Esophagus muscularis mucosa (tissue), 4 donors: ENCODE measurements around the gene KLHL24. TPM values are rescaled to one million over a fixed set of nuclear protein-coding genes. Genes with fewer than 3 reads are reported as not detected.
"Not testable (repeated sequence)": the region's sequence is repeated elsewhere in the genome, so short reads cannot be mapped to it uniquely, and the experiment has no call there.

Experiments
- DNase-seq: peaks from one replicate; pipeline ENCODE4 v3.0.0-alpha.2; 2017; ENCODE audit errors: extremely low spot score
- H3K27ac ChIP-seq, 4 donors: fragments of 200-600 bp; sonication (generic); replicated peaks in 1 of 4; 1 replicate in 3 of 4; 2 replicates in 1 of 4; pipeline ENCODE4 v1.5.1; 2016 to 2019; ENCODE audit warnings: mild to moderate bottlenecking in 1 of 4
- H3K27me3 ChIP-seq, 4 donors: fragments of 200-600 bp; sonication (generic); one replicate each; pipeline versions ENCODE4 v1.5.1 to v1.6.0; 2016 to 2019
- H3K36me3 ChIP-seq, 4 donors: fragments of 200-600 bp; sonication (generic); one replicate each; pipeline ENCODE4 v1.5.1; 2016 to 2019
- H3K4me1 ChIP-seq, 4 donors: fragments of 200-600 bp; sonication (generic); one replicate each; pipeline ENCODE4 v1.5.1; 2016 to 2019
- H3K4me3 ChIP-seq, 4 donors: fragments of 200-600 bp; sonication (generic); 1 replicate in 2 of 4; 2 replicates in 2 of 4; pipeline ENCODE4 v1.5.1; 2016 to 2019; ENCODE audit warnings: mild to moderate bottlenecking in 4 of 4, moderate library complexity in 1 of 4
- H3K9me3 ChIP-seq, 4 donors: fragments of 200-600 bp; sonication (generic); 1 replicate in 3 of 4; 2 replicates in 1 of 4; pipeline ENCODE4 v1.5.1; 2016 to 2019
- CTCF ChIP-seq, 3 experiments: fragments of 200-600 bp in 2 of 3; fragments of 450-650 bp in 1 of 3; sonication (generic) in 2 of 3; IDR thresholded peaks; one replicate each; pipeline ENCODE4 v1.5.1; 2017 to 2019; ENCODE audit warnings: antibody characterized with exemption in 3 of 3, mild to moderate bottlenecking in 2 of 3, moderate library complexity in 1 of 3
- EP300 ChIP-seq: sonication (generic); formaldehyde crosslinking; IDR thresholded peaks from one replicate; pipeline ENCODE4 v1.6.1; 2017; ENCODE audit warnings: antibody characterized with exemption
- POLR2A ChIP-seq: fragments of 450-650 bp; IDR thresholded peaks from one replicate; pipeline ENCODE4 v1.6.1; 2017; ENCODE audit warnings: antibody characterized with exemption, moderate library complexity, mild to moderate bottlenecking, low read depth
- POLR2AphosphoS5 ChIP-seq, 2 donors: sonication (generic); formaldehyde crosslinking; IDR thresholded peaks; one replicate each; pipeline ENCODE4 v1.6.1; 2017; ENCODE audit warnings: antibody characterized with exemption in 2 of 2
- WGBS: methylation state at CpG from one replicate; pipeline ENCODE4 v1.1.5; 2018; 5-methylcytosine and 5-hydroxymethylcytosine counted together
- intact Hi-C: fragments of 100-400 bp; cut with DNase I; formaldehyde crosslinking; loops from one replicate; pipeline ENCODE4 v1.15.1; 2023
- total RNA-seq, 4 donors: library from RNA; depleted of rRNA; stranded (reverse); fragments of >200 nt; gene quantifications; one replicate each; pipeline versions ENCODE4 v1.1.0 to v1.2.1, GENCODE V29; 2016

Gene KLHL24
- total RNA-seq, 4 donors from 2014 or later = 87.5 to 166 (median 123) TPM

- no peaks in the 10 kb centered on the region for H3K36me3 ChIP-seq
- TF ChIP-seq POLR2A = no peak
- no peak for TF ChIP-seq POLR2AphosphoS5 (IDR thresholded peaks at IDR 0.05)
- no peak for TF ChIP-seq EP300
- TF ChIP-seq CTCF (IDR thresholded peaks at IDR 0.05) = no peak
- WGBS = 41% methylated on average over 6 of the region's 6 CpGs
- no peak for DNase-seq
- peak overlapping the region in 2 of 4 donors; percentile 95 to 99 for H3K4me3 ChIP-seq
- no peaks in the 10 kb centered on the region for H3K27me3 ChIP-seq
- H3K9me3 ChIP-seq = no peaks in the 10 kb centered on the region
- peaks cover 45 to 70% (median 57%) of the 10 kb centered on the region in 4 donors for H3K4me1 ChIP-seq
- intact Hi-C loops = no loop called here
- peak overlapping the region; percentile 93 to 99 (median 99) for H3K27ac ChIP-seq
Observed at GRCh38 chr3:183638101-183638852, 2.9 kb downstream of the KLHL24 start.

GRCh38 chr3:183640635-183641034, 5.2 kb downstream of the KLHL24 start:
- DNase-seq, H3K27me3 ChIP-seq, H3K4me3 ChIP-seq, intact Hi-C loops, H3K9me3 ChIP-seq: not testable (repeated sequence)
- Histone ChIP-seq H3K27ac (peak overlapping the region in 2 of 4 donors; percentile 15 to 99), H3K4me1 (peaks cover 50 to 81% (median 62%) of the 10 kb centered on the region in 4 donors), H3K36me3 (peaks cover 0 to 14% (median 5%) of the 10 kb centered on the region in 4 donors)
- 93% methylated on average over 11 of the region's 11 CpGs for WGBS

- peaks cover 56 to 80% (median 61%) of the 10 kb centered on the region in 4 donors for H3K4me1 ChIP-seq
- 47% methylated on average over 2 of the region's 2 CpGs for WGBS
- intact Hi-C loops = no loop called here
- peaks cover 0 to 14% (median 5%) of the 10 kb centered on the region in 4 donors for H3K36me3 ChIP-seq
- no peak overlapping the region for H3K4me3 ChIP-seq
- no peak for DNase-seq
- H3K27ac ChIP-seq = peak overlapping the region; percentile 1 to 48 (median 24)
- no peaks in the 10 kb centered on the region for H3K27me3 ChIP-seq
- no peaks in the 10 kb centered on the region for H3K9me3 ChIP-seq
- no peak for TF ChIP-seq CTCF (IDR thresholded peaks at IDR 0.05)
- TF ChIP-seq EP300 = no peak
- no peak for TF ChIP-seq POLR2AphosphoS5 (IDR thresholded peaks at IDR 0.05)
- no peak for TF ChIP-seq POLR2A
Observed at GRCh38 chr3:183641882-183642281, 6.5 kb downstream of the KLHL24 start.

GRCh38 chr3:183644244-183644643, 8.8 kb downstream of the KLHL24 start:
- Histone ChIP-seq H3K4me1 (peaks cover 35 to 56% (median 39%) of the 10 kb centered on the region in 4 donors), H3K9me3 (no peaks in the 10 kb centered on the region), H3K27ac (no peak overlapping the region), H3K4me3 (no peak overlapping the region), H3K27me3 (no peaks in the 10 kb centered on the region), H3K36me3 (peaks cover 0 to 23% (median 6%) of the 10 kb centered on the region in 4 donors)
- 48% methylated on average over 1 of the region's 1 CpG for WGBS
- intact Hi-C loops = no loop called here
- no peak for DNase-seq
- TF ChIP-seq POLR2A = no peak
- no peak for TF ChIP-seq POLR2AphosphoS5 (IDR thresholded peaks at IDR 0.05)
- no peak for TF ChIP-seq CTCF (IDR thresholded peaks at IDR 0.05)
- TF ChIP-seq EP300 = no peak

- TF ChIP-seq POLR2AphosphoS5 (IDR thresholded peaks at IDR 0.05) (no peak), POLR2A (no peak), EP300 (no peak), CTCF (IDR thresholded peaks at IDR 0.05) (no peak)
- H3K27me3 ChIP-seq = no peaks in the 10 kb centered on the region
- H3K27ac ChIP-seq = no peak overlapping the region
- H3K4me3 ChIP-seq = no peak overlapping the region
- DNase-seq = no peak
- intact Hi-C loops = no loop called here
- peaks cover 0 to 27% (median 7%) of the 10 kb centered on the region in 4 donors for H3K36me3 ChIP-seq
- peaks cover 30 to 46% (median 32%) of the 10 kb centered on the region in 4 donors for H3K4me1 ChIP-seq
- WGBS = 92% methylated on average over 2 of the region's 2 CpGs
- no peaks in the 10 kb centered on the region for H3K9me3 ChIP-seq
Observed at GRCh38 chr3:183645254-183645653, 9.8 kb downstream of the KLHL24 start.
